A172 (cell line): Measurements from ENCODE around the gene MPC1. TPM values are rescaled to one million over a fixed set of nuclear protein-coding genes. Genes with fewer than 3 reads are reported as not detected.

ENCODE experiments used
- DNase-seq: peaks from one replicate; pipeline ENCODE4 v3.0.0-alpha.2; 2015; ENCODE audit warnings: low spot score
- total RNA-seq: library from RNA; depleted of rRNA; stranded (reverse); fragments of >200 nt; shearing (Covaris generic); gene quantifications from 2 replicates; pipeline ENCODE4 v1.2.3, GENCODE V29; 2014; rRNA removed

MPC1 gene
- total RNA-seq: 33.9 and 44.2 TPM in 2 replicates

GRCh38 chr6:166382933-166383801 lies at the start of gene MPC1:
TSS of gene MPC1 (minus strand) at chr6:166382940. CDS start at chr6:166382876, 64 bp downstream.
- peak; percentile 81 for DNase-seq

GRCh38 chr6:166430269-166430668 lies 47.5 kb upstream of the MPC1 start:
- DNase-seq: no peak

GRCh38 chr6:166424431-166424830 lies 41.7 kb upstream of the MPC1 start:
- DNase-seq: no peak

GRCh38 chr6:166423781-166424180 lies 41.0 kb upstream of the MPC1 start:
- DNase-seq: no peak

- no peak for DNase-seq
These were observed 40.5 kb upstream of the MPC1 start for GRCh38 chr6:166423051-166423745.

GRCh38 chr6:166422201-166422940 lies 39.6 kb upstream of the MPC1 start:
- no peak for DNase-seq

- DNase-seq: peak; percentile 14
These were observed 37.6 kb upstream of the MPC1 start for GRCh38 chr6:166420351-166420750.

- no peak for DNase-seq
These were observed 37.0 kb upstream of the MPC1 start for GRCh38 chr6:166419717-166420116.

GRCh38 chr6:166419286-166419685 lies 36.5 kb upstream of the MPC1 start:
- DNase-seq: peak; percentile 66

GRCh38 chr6:166418691-166419143 lies 36.0 kb upstream of the MPC1 start:
- DNase-seq: no peak

- DNase-seq: no peak
These were observed 34.5 kb upstream of the MPC1 start for GRCh38 chr6:166417285-166417691.

GRCh38 chr6:166415833-166416347 lies 33.1 kb upstream of the MPC1 start:
- no peak for DNase-seq

- DNase-seq: no peak
These were observed 32.6 kb upstream of the MPC1 start for GRCh38 chr6:166415306-166415705.

GRCh38 chr6:166413491-166413951 lies 30.8 kb upstream of the MPC1 start:
- DNase-seq: no peak

- no peak for DNase-seq
These were observed 30.2 kb upstream of the MPC1 start for GRCh38 chr6:166412911-166413384.

- DNase-seq: no peak
These were observed 29.6 kb upstream of the MPC1 start for GRCh38 chr6:166412156-166412910.

GRCh38 chr6:166411721-166412151 lies 29.0 kb upstream of the MPC1 start:
- no peak for DNase-seq

- DNase-seq: no peak
These were observed 28.5 kb upstream of the MPC1 start for GRCh38 chr6:166411271-166411670.

- no peak for DNase-seq
These were observed 27.7 kb upstream of the MPC1 start for GRCh38 chr6:166410426-166410935.

GRCh38 chr6:166408936-166409755 lies 26.4 kb upstream of the MPC1 start:
- no peak for DNase-seq
